NCI-H748 treated with DMSO at 0.1 percent for 48 hours (cell line): ENCODE measurements around the gene OR10D3.
"Not testable (repeated sequence)": the region's sequence is repeated elsewhere in the genome, so short reads cannot be mapped to it uniquely, and the experiment has no call there.

Experiments
- DNase-seq: peaks from one replicate; lab custom pipeline; 2025; lab: John Stamatoyannopoulos, UW

Gene OR10D3

DNA sequence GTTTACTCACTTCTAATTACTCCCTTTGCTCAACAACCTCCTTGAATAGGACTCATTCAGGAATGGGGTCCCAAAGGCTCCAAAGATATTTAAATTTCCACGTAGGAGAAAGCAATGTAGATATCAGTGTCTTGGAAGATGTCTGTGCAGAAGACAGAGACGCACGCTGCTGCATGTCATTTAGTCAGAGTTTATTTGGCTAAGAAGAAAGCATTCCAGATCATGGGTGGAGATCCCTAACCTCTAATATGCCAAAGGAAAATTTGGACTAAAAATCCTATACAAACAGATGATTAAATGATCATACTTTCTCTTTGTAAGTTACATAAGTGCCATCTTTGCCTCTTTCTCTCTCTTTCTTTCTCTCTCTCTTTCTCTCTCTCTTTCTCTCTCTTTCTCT lies at the start of gene OR10D3:
Gene OR10D3, plus strand, starts transcription at position 278 of the 400 bp plus-strand sequence. CDS start 1,925 bp downstream, outside the sequence.
- no peak for DNase-seq

GRCh38 chr11:124143034-124143433 lies 40.1 kb upstream of the OR10D3 start:
- DNase-seq: no peak

DNA sequence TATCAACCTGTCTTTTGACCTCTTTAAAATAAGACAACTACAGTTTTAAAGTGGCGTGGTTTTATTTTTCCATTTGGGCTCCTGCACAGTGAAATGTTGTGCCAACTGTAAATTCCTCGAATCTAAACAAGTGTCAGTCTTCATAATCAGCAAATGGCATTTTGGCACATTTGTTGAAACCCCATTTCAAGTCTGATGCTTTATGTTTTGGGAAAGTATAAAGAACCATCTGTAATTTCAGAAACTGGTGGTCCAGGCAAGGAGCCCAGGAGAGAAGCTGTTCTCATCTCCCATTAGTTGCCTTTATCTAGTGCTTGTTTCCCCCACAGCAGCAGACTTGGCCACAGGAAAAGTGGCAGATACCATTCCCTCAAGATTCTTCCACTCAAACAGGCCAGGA lies 35.2 kb upstream of the OR10D3 start:
- DNase-seq: no peak

- no peak for DNase-seq
Measured at GRCh38 chr11:124150684-124151083, 32.5 kb upstream of the OR10D3 start.

- no peak for DNase-seq
Measured at GRCh38 chr11:124152770-124153407, 30.3 kb upstream of the OR10D3 start.

DNA sequence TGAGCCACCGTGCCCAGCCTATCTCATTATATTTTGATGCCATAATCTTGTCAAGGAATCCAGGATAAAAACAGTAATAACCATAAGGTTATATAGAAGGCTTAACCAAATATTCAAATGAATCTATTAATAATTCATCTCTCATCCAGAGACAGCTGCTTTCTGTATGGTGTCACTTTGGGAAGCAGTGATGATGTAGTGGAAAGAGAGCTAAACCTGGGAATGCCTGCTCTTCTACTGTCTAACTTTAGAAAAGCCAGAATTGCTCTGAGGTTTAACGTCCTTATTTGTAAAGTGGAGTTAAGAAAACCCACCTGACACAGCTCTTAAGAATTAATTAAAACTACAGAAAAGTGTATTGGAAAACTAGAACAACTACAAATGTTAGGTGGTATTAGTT lies 29.3 kb upstream of the OR10D3 start:
- no peak for DNase-seq

GRCh38 chr11:124159481-124159880 lies 23.7 kb upstream of the OR10D3 start:
- no peak for DNase-seq

GRCh38 chr11:124160986-124161385 lies 22.2 kb upstream of the OR10D3 start:
- no peak for DNase-seq

DNA sequence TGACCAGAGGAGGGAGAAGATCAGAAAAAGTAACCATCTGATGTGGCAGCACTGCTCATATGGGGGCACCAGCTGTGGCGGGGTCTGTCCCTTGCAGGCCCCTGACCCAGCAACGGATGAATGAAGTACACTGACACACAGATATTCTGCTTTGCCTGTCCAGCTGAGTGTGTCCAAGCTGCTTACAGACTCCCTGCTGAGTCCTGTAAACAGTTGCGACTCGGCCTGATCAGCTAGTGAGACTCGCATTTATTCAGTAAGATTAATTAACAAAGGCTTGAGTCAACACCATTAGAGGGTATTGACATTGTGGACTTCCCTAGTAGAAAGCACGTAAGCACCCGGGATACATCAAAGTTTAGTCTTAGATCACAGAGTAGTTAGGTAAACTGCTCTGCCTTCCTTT lies 15.3 kb upstream of the OR10D3 start:
- peak; percentile 87 for DNase-seq

GRCh38 chr11:124168796-124169195 lies 14.3 kb upstream of the OR10D3 start:
- no peak for DNase-seq

DNA sequence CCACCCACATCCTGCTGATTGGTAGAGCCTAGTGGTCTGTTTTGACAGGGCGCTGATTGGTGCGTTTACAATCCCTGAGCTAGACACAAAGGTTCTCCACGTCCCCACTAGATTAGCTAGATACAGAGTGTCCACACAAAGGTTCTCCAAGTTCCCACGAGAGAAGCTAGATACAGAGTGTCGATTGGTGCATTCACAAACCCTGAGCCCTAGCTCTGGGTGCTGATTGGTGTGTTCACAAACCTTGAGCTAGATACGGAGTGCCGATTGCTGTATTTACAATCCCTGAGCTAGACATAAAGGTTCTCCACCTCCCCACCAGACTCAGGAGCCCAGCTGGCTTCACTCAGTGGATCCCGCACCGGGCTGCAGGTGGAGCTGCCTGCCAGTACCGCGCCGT lies 12.8 kb upstream of the OR10D3 start:
- DNase-seq: not testable (repeated sequence)

DNA sequence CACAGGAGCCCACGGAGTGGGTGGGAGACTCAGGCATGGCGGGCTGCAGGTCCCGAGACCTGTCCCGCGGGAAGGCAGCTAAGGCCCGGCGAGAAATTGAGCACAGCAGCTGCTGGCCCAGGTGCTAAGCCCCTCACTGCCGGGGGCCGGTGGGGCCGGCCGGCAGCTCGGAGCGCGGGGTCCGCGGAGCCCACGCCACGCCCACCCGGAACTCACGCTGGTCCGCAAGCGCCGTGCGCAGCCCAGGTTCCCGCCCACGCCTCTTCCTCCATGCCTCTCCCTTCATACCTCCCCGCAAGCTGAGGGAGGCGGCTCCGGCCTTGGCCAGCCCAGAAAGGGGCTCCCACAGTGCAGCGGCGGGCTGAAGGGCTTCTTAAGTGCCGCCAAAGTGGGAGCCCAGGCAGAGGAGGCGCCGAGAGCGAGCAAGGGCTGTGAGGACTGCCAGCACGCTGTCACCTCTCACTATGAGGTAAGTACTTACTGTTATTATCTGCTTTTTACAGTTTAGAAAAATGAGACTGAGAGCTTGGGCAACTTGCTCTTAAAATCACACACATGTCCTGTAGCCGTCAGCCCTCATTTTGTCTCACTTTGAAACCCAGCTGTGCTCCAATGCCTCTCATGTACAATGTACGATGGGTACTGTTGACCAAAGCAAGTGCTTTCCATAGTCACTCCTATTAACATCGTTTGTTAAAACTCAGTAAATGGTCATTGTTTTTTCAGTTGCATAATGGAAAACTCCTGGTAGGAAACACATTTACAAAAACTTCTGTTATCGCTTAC lies 12.2 kb upstream of the OR10D3 start:
- no peak for DNase-seq

- DNase-seq: no peak
Measured at GRCh38 chr11:124172101-124172500, 11.0 kb upstream of the OR10D3 start.

DNA sequence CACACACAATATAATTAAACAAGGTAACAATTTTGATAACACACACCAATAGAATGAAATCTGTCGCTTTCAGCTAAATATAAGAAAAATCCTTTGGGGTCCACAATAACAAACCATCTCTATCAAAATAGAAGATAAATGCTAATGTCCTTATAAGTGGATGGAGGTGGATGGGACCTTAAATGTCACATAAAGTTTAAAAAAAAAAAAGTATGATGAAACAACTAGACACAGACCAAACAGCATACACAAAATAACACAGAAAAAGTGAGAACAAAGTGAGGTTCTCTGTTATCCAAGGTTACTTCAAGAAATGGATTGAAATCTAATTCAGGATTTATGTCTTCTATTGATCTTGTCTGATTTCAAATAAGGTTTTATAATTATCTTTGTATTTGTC lies 10.5 kb upstream of the OR10D3 start:
- no peak for DNase-seq

DNA sequence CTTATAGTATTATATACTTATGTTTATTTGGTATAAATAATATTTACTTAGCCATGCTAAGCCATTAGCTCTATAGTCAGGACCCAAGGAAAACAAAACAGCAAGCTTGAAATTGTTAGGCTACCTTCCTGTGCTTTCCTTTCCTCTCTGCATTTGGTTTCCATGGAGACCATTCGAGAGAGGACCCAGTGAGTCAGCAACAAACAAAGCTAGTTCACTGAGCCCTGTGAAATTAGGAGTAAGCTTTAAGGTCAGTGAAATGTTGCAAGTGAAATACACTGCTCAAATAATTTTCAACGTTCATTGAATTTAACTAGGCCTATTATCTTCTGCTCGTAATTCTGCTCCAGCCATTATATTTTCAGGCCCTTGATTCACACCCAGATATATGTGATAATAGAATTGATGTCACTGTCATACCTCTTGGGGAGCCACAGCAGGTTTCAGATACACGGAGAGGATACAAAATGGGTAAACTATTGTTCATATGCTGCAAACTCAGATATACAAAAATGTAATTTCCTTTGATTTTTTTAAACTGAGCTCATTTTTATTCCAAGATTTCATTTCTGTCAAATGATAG lies 9.1 kb upstream of the OR10D3 start:
- peak; percentile 87 for DNase-seq

GRCh38 chr11:124176925-124177715 lies 6.0 kb upstream of the OR10D3 start:
- DNase-seq: no peak

DNA sequence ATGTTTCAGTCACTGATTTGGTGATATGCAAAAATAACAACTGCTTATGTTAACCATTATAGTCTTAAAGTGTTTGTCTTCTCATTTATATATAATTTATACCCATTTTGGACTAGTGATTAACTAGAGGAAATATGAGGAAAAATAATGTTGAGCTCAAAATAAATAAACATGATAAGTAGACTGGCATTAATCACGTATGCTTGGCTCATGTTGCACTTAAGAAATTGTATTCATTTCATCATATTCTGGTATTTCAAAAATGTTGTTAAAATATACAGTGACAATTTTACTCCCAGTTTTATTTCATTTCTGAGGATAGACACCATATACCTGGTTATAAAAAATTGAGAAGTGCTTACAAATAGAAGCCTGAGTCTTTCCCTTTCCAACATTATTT lies 3.8 kb upstream of the OR10D3 start:
- DNase-seq: no peak

- no peak for DNase-seq
Measured at GRCh38 chr11:124190298-124191139, 7.4 kb downstream of the OR10D3 start.

GRCh38 chr11:124193221-124194010 lies 10.3 kb downstream of the OR10D3 start:
- no peak for DNase-seq

DNA sequence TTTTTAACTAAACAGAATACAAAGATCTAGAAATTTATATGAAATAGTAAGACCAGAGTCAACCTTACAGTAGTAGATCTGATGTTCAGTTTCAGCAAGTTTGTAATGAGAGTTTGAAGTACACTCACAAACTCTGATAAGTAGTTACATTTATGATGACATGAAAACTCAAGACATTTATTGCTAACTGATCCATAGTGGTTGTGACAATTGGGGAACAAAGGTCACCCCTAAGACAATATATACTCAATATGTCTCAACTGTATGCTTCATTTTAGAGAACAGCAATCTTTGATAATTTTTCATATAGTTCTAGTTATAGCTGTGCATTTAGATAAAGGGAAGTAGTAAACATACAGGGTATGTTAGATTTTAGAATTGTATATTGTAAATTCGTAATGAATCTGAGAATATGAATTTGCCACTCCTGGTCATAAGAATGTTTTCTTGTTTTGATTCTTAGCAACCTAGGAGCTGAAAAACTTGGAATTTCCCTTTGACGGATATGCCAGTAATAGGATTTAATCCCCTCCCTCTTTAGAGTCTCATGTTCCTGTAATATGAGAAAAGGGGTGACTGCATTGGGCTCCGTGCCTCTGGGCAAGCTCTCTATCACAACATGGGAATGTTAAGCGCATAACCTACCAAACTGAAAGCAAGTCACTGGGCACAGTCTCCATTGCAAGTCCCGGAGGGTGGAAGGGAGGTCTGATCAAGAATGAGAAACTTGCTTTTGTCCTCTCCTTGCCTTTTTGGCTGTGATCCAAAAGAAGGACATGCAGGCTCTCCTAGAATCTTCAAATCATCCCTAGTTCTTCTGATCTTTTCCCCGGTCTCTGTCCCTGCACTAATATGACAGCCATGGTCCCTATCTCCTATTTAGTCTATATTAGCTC lies 11.4 kb downstream of the OR10D3 start:
- DNase-seq: no peak
